Immature natural killer cell (primary cell): ENCODE measurements around the gene EGFR. TPM values are rescaled to one million over a fixed set of nuclear protein-coding genes. Genes with fewer than 3 reads are reported as not detected.

ENCODE experiments used
- DNase-seq, 3 donors: peaks; one replicate each; pipeline ENCODE4 v3.0.0; 2022; ENCODE audit warnings: mixed read lengths in 1 of 3
- H3K27ac Mint-ChIP-seq, 6 donors: one replicate each; pipeline ENCODE4 v1.8.0; 2020; ENCODE audit warnings: mixed read lengths in 6 of 6, mild to moderate bottlenecking in 5 of 6, inconsistent platforms in 4 of 6, moderate library complexity in 3 of 6
- H3K27me3 Mint-ChIP-seq, 3 donors: one replicate each; pipeline ENCODE4 v1.8.0; 2020 to 2021; ENCODE audit warnings: low read depth in 3 of 3, mild to moderate bottlenecking in 3 of 3, mixed read lengths in 3 of 3, moderate library complexity in 3 of 3, inconsistent platforms in 1 of 3
- H3K36me3 Mint-ChIP-seq, 3 donors: one replicate each; pipeline ENCODE4 v1.8.0; 2020; ENCODE audit warnings: mixed read lengths in 3 of 3, inconsistent platforms in 2 of 3, mild to moderate bottlenecking in 2 of 3
- H3K4me1 Mint-ChIP-seq, 2 donors: one replicate each; pipeline ENCODE4 v1.8.0; 2020; ENCODE audit warnings: inconsistent platforms in 2 of 2, mild to moderate bottlenecking in 2 of 2, mixed read lengths in 2 of 2, moderate library complexity in 1 of 2
- H3K4me3 Mint-ChIP-seq, 5 donors: one replicate each; pipeline ENCODE4 v1.8.0; 2020; ENCODE audit warnings: mild to moderate bottlenecking in 5 of 5, mixed read lengths in 5 of 5, inconsistent platforms in 3 of 5, moderate library complexity in 3 of 5
- H3K9me3 Mint-ChIP-seq, 6 donors: one replicate each; pipeline ENCODE4 v1.8.0; 2020; ENCODE audit warnings: mild to moderate bottlenecking in 6 of 6, mixed read lengths in 6 of 6, inconsistent platforms in 4 of 6, moderate library complexity in 3 of 6
- polyA plus RNA-seq, 3 donors: library from polyadenylated mRNA; unstranded; fragments of 300-500 nt; fragmentation: Illumina TruSeq; gene quantifications; one replicate each; pipeline ENCODE4 v1.2.3, GENCODE V29; 2021

The EGFR gene
- polyA plus RNA-seq, 3 donors from 2014 or later, result not detected

DNA sequence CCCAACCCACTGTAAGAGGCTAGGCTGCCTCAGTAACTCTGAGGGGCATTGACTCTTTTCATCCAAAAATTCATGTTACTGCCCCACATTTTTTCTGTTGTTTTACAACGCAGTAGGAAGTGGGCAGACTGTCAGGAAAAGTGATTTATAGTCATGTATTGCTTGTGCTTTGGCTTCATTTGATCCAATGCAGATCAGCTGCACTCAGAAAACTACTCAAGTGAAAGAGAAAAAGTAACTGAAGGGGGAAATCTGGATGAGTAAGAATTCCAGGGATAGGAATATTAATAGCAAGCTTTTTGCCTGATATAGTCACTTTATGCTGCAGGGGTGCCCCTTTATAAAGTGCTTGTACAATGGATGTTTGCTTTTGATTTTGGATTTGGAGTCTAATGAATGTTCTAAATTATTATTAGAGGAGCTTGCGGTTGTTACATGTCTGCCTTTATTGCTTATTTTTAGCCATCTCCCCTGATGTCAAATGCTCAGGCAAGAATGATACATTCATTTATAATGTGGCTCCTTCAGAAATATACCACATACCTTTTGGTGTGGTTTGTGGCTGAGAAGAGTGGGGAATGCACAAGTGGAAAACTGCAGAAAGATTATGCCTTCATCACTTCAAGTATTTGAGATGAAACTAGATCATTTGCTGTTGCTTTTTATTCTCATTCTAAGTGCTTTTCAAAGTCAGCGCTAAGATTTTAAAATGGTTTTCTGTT is 86.1 kb downstream of the EGFR start:
- Mint-ChIP-seq H3K9me3 (no peaks in the 10 kb centered on the region), H3K4me1 (peaks cover 3 to 12% of the 10 kb centered on the region in 2 donors), H3K27ac (no peak overlapping the region), H3K27me3 (peaks cover 2 to 6% (median 4%) of the 10 kb centered on the region in 3 donors), H3K36me3 (no peaks in the 10 kb centered on the region), H3K4me3 (no peak overlapping the region)
- DNase-seq, result no peak

DNA sequence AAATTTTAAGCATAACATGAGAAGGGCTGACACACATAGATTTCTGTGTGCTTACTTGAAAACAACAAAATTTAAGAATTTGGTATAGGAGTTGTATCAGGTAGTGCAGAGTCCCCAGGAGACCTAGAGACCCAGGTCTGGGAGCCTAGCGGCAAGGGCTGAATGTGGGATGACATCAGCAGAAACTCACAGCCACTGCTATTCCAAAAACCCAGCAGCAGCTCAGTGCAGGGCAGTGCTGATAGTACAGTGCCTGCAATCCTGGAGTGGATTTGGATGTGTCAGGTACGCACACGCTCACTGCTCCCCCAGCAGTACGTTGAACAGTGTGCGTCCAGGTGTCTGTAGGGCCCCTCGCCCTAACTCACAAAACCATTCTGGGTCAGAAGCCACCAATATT is 87.1 kb downstream of the EGFR start:
- H3K27ac Mint-ChIP-seq, result no peak overlapping the region
- no peak overlapping the region for H3K4me3 Mint-ChIP-seq
- H3K4me1 Mint-ChIP-seq, result peaks cover 3 to 12% of the 10 kb centered on the region in 2 donors
- H3K27me3 Mint-ChIP-seq, result peaks cover under 1 to 6% (median 4%) of the 10 kb centered on the region in 3 donors
- no peaks in the 10 kb centered on the region for H3K36me3 Mint-ChIP-seq
- DNase-seq, result no peak
- H3K9me3 Mint-ChIP-seq, result no peaks in the 10 kb centered on the region

DNA sequence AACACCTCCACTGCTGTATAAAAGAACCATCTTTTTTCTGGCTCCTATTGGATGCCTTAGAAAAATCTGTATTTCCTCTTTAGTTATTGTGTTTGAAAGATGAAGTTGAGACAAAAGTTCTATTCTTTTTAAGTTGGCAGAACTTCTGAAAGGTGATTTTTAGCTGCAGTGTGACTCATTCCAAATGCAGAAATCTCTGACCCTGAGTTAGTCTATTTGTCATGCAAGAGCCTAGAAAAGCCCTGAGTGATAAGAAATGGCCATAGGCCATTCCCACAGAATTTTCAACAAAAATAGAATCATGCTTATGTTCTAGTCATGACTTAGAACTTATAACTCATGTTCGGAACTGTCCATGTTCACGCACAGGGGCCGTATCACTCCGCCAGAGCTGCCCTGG is 89.1 kb downstream of the EGFR start:
- Mint-ChIP-seq H3K4me1 (peaks cover 10 to 21% of the 10 kb centered on the region in 2 donors), H3K9me3 (no peaks in the 10 kb centered on the region), H3K4me3 (no peak overlapping the region), H3K36me3 (no peaks in the 10 kb centered on the region), H3K27me3 (peaks cover 0 to 4% (median 2%) of the 10 kb centered on the region in 3 donors), H3K27ac (no peak overlapping the region)
- no peak for DNase-seq

DNA sequence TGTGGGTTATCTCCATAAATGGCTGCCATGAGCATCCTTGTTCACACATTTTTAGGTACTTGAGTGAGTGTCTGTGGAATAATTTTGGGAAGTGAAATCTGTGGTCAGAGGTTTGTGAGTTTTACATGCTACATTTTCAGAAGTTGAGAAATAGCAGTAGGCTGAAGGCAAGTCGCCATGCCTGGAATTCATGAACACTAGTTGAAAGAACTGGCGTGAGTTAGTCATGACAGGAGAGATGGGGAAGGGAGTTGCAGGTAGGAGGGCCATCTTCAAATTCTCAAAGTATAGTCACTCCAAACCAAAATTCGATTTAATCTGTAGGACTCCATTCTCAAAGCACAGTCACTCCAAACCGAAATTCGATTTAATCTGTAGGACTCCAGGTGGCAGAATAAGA is 89.6 kb downstream of the EGFR start:
- Mint-ChIP-seq H3K27me3 (peaks cover 0 to 4% (median 2%) of the 10 kb centered on the region in 3 donors), H3K36me3 (no peaks in the 10 kb centered on the region), H3K9me3 (no peaks in the 10 kb centered on the region), H3K27ac (no peak overlapping the region), H3K4me3 (no peak overlapping the region), H3K4me1 (peaks cover 14 to 26% of the 10 kb centered on the region in 2 donors)
- no peak for DNase-seq

DNA sequence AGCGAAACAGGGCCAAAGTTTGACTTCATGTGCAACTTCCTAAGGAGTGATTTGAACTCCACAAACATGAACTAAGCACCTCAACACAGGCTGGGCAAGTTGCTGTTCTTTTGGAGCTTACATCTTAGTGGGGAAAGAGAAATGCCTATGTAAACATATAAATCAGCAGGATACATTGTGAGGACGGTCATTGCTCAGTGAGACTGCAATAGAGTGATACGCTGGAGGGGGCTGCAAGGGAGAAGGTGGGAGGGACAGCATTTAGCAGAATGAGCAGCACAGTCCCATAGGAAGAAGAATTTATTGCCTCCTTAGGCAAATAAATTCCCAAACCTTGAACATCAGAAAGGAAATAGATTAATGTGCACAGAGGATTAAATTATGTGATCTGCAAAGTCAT is 90.0 kb downstream of the EGFR start:
- H3K4me3 Mint-ChIP-seq, result no peak overlapping the region
- DNase-seq, result no peak
- H3K36me3 Mint-ChIP-seq, result no peaks in the 10 kb centered on the region
- H3K27me3 Mint-ChIP-seq, result peaks cover 0 to 4% (median 2%) of the 10 kb centered on the region in 3 donors
- no peaks in the 10 kb centered on the region for H3K9me3 Mint-ChIP-seq
- H3K4me1 Mint-ChIP-seq, result peaks cover 18 to 30% of the 10 kb centered on the region in 2 donors
- H3K27ac Mint-ChIP-seq, result no peak overlapping the region

DNA sequence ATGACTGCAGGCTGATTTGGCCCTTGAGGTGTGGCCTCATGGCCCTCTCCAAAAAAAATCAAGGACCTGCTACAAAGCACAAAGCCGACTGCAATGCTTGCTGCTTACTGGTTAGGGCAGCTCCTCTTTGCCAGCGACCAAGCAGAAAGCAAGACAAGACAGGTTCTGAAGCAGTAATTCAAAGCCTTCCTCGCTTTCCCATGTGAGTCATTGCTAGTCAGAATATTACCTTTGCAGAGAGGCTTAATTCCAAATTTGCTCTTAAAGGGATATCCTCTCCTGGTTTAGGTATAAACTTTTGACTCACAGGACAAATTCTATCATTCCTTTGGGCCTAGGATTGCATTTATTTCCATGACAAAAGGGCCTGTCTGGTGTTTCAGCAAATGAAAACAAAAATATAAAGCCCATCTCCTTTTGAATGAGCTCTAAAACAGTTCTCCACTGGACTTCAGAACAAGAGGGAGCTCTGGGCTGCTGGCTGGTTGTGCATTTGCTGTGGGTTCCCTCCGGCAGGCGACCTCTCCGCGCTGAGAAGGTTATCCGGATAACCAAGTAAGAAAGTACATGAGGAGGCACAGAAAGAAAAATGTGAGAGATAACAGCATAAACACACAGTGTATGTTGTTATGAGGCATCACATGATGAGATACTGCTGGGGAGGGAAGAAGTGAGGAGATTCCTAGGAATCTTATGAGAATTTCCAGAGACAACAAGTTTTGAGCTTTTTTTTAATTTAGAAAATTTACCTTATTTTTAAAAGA is 90.8 kb downstream of the EGFR start:
- Mint-ChIP-seq H3K27me3 (peaks cover 0 to 4% (median 2%) of the 10 kb centered on the region in 3 donors), H3K4me3 (no peak overlapping the region), H3K36me3 (no peaks in the 10 kb centered on the region), H3K4me1 (peaks cover 22 to 32% of the 10 kb centered on the region in 2 donors), H3K27ac (no peak overlapping the region), H3K9me3 (no peaks in the 10 kb centered on the region)
- no peak for DNase-seq

DNA sequence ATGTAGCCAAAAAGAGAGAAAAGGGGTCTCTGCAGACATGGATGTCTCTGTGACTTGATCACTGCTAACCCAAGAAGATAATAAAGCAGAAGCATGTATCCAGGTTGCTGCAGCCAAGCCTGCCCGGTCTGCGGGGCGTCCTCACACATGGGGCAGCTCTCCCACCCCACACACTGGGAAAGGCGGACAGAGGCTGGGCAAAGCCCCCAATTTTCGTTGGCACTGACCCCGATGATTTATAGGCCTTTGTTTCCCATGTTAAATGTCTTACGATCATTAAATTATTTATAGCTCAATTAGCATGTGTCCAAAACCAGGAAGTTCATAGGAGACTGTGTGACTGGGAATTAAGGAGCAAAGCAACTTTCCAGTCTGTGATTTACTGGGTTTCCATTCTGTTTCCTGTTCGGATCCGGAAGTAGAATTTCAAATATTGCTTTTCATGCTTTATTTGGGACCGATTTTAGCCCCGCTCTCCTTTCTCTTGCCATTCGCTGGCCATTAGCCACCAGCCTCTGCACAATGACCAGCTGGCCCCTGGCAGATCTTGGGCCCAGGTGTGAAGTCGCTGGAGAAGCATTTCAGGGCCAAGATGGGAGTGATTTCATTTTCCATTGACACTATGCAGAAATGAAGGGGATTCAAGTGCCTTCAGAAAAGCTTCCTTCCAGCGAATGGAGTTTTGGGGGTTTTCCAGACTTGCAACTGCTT is 91.6 kb downstream of the EGFR start:
- Mint-ChIP-seq H3K27ac (no peak overlapping the region), H3K4me3 (no peak overlapping the region), H3K36me3 (no peaks in the 10 kb centered on the region), H3K4me1 (peaks cover 19 to 24% of the 10 kb centered on the region in 2 donors), H3K9me3 (no peaks in the 10 kb centered on the region), H3K27me3 (peaks cover 0 to 4% (median 2%) of the 10 kb centered on the region in 3 donors)
- DNase-seq, result no peak

DNA sequence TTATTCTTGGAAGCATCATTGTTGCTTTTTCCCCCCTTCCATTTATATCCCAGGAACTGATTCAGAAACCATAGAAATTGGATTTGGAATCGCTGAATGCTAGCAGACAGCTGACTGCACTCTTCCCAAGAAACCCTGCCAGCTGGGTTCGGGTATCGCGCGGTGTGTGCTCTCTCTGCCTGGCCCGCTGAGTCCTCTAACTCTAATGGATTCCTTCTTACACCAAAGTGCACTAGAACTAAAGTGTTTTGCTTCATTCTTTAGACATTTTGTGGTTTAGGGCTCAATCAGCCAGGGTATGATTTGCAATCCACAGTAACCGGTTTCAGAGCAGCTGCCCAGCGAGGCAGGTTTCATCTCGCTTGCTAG is 92.2 kb downstream of the EGFR start:
- peaks cover 19 to 23% of the 10 kb centered on the region in 2 donors for H3K4me1 Mint-ChIP-seq
- H3K36me3 Mint-ChIP-seq, result no peaks in the 10 kb centered on the region
- H3K27me3 Mint-ChIP-seq, result peaks cover 0 to 4% (median 2%) of the 10 kb centered on the region in 3 donors
- no peak for DNase-seq
- no peak overlapping the region for H3K27ac Mint-ChIP-seq
- H3K9me3 Mint-ChIP-seq, result no peaks in the 10 kb centered on the region
- H3K4me3 Mint-ChIP-seq, result no peak overlapping the region

DNA sequence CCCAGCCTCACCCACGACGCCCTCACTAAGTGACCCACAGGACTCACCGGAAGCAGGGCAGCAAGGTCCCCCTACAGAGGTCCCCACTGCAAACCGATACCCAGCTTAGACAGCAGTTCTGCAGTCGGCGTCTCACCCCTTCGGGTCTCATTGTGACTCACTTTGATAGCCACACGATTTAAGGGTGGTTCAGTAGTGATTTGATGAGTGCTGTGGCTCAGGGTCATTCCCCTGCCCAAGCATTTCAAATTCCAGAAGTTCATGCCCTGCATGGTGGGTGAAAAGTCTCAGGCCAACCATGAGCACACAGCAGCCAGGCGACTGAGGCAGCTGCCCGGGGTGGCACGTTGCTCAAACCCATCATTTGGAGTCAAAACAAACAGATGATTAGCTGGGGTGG is 93.2 kb downstream of the EGFR start:
- no peak for DNase-seq
- no peaks in the 10 kb centered on the region for H3K36me3 Mint-ChIP-seq
- H3K4me1 Mint-ChIP-seq, result peaks cover 19 to 23% of the 10 kb centered on the region in 2 donors
- H3K9me3 Mint-ChIP-seq, result no peaks in the 10 kb centered on the region
- H3K27ac Mint-ChIP-seq, result no peak overlapping the region
- peaks cover 2 to 4% (median 3%) of the 10 kb centered on the region in 3 donors for H3K27me3 Mint-ChIP-seq
- H3K4me3 Mint-ChIP-seq, result no peak overlapping the region

DNA sequence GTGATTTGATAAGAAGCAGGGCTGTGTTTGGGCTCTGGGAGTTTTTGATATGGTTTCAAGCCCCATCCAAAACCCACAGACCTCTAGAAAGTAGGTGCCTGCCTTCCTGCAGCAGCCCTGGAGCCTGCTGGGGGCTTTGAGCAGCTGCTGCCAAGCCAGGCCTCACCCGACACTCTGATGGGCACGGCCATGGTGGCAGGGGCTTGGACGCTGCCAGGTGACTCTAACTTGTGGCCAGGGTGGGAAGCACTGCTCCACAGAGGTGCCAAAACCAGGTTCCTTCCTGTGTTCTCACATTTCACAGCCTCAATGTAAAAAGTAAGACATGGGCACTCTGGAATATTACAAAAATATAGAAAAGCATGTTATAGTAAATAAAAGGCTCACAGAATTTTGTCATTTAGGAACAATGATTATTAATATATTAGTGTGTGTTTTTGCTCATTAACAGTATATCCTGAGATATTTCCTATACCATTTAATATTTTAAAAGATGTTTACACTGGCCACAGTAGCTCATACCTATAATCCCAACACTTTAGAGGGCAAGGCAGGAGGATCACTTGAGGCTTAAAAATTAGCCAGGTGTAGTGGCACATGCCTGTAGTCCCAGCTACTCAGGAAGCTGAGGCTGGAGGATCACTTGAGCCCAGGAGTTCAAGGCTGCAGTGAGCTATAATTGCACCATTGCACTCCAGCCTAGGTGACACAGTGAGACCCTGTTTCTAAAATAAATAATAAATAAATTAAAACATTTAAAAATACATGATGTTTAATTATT is 95.1 kb downstream of the EGFR start:
- Mint-ChIP-seq H3K9me3 (no peaks in the 10 kb centered on the region), H3K36me3 (no peaks in the 10 kb centered on the region), H3K27ac (peak overlapping the region in 1 of 6 donors; percentile 7), H3K4me3 (peak overlapping the region; percentile 7 to 46 (median 31)), H3K4me1 (peaks cover 19 to 23% of the 10 kb centered on the region in 2 donors), H3K27me3 (peaks cover 0 to 3% (median under 1%) of the 10 kb centered on the region in 3 donors)
- peak; percentile 30 to 49 (median 41) for DNase-seq

DNA sequence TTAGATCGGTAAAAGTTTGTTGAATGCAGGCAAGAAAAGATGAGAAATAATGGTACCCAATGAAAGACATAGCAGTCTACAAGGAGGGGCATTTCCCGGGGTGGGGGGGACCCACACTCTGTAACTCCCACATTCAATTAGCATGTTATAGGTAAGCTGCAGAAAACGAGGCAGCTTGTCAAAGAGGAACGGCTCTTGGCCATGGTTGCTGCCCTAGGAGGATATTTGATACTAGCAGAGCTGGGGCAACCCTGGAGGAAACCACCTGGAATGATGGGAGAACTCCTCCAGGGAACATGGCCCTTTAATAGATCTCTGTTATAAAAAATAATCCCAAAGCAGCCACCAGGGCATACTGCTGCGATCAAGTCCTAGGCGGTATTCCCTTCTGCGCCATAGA is 98.5 kb downstream of the EGFR start:
- no peak overlapping the region for H3K4me3 Mint-ChIP-seq
- peaks cover 0 to 4% (median 3%) of the 10 kb centered on the region in 3 donors for H3K27me3 Mint-ChIP-seq
- DNase-seq, result no peak
- H3K27ac Mint-ChIP-seq, result no peak overlapping the region
- peaks cover 0 to 3% (median 0%) of the 10 kb centered on the region in 6 donors for H3K9me3 Mint-ChIP-seq
- H3K4me1 Mint-ChIP-seq, result peaks cover 18 to 20% of the 10 kb centered on the region in 2 donors
- H3K36me3 Mint-ChIP-seq, result no peaks in the 10 kb centered on the region

DNA sequence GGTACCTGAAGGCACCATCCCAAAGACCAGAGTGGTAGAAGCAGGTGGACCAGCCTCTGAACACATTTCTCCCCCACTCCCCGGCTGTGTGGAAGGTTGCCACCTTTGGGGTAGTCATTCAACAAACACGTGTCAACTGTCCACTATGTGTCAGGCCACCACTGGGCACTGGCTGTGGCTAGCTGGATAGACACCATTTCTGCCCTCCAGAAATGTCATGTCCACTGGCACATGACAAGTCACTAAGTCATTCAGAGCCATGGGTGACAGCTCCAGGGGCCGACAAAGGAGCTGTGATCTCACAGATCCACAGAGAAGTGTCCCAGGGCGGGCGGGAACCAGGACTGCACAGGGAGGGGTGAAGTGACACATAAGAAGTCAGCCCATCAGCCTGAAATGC is 99.6 kb downstream of the EGFR start:
- Mint-ChIP-seq H3K4me1 (peaks cover 8 to 9% of the 10 kb centered on the region in 2 donors), H3K27ac (no peak overlapping the region)
- no peak for DNase-seq

DNA sequence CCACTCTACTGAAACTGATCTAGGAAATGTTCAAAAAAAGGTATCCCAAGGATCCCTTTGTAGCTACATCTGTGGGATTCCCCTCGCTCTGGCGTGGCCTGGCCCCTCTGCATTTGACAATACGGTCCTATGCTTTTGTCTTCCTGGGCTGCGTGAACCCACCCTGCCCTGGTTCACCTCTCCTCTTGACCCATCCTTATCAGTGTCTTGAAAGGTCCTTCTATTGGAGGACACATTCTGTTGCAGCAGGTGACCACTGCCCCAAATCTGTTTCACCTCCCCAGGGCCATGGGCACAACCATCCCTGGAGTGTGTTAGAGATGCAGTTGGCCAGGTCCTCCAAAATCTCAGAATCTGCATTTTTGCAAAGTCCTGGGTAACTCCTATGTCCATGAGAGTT is 100.8 kb downstream of the EGFR start:
- H3K4me3 Mint-ChIP-seq, result no peak overlapping the region
- H3K27me3 Mint-ChIP-seq, result peaks cover 0 to 5% (median 3%) of the 10 kb centered on the region in 3 donors
- no peak overlapping the region for H3K27ac Mint-ChIP-seq
- no peak for DNase-seq
- no peaks in the 10 kb centered on the region for H3K4me1 Mint-ChIP-seq
- no peaks in the 10 kb centered on the region for H3K36me3 Mint-ChIP-seq
- H3K9me3 Mint-ChIP-seq, result peaks cover 0 to 3% (median 0%) of the 10 kb centered on the region in 6 donors

More for the DNA sequence above, 99.6 kb downstream of the EGFR start:
- Mint-ChIP-seq H3K9me3 (peaks cover 0 to 3% (median 0%) of the 10 kb centered on the region in 6 donors), H3K36me3 (no peaks in the 10 kb centered on the region), H3K27me3 (peaks cover 0 to 4% (median 3%) of the 10 kb centered on the region in 3 donors), H3K4me3 (no peak overlapping the region)
